ENCODE measurements around the gene SLC12A7.

Gene SLC12A7

GRCh38 chr5:1140171-1140817 lies 28.4 kb upstream of the SLC12A7 start:
- H3K36me3 ChIP-seq (ENCODE audit: control insufficient read depth, insufficient read depth, low read length), result no peaks in the 10 kb centered on the region
- no peaks in the 10 kb centered on the region for H3K9me3 ChIP-seq (ENCODE audit: control insufficient read depth, low read length)
- no peaks in the 10 kb centered on the region for H3K4me1 ChIP-seq (ENCODE audit: control insufficient read depth, insufficient read depth, low read length, poor library complexity, severe bottlenecking)
- no peak overlapping the region for H3K4me3 ChIP-seq (ENCODE audit: extremely low read depth, insufficient read depth, low read length, poor library complexity, severe bottlenecking)
- H3K27ac ChIP-seq (ENCODE audit: low read depth, low read length, severe bottlenecking), result no peak overlapping the region
- WGBS, 2 experiments (ENCODE audit: insufficient coverage in 2 of 2), result 68 to 74% methylated on average over 15 to 17 of the region's 23 CpGs

- H3K27ac ChIP-seq (ENCODE audit: low read depth, low read length, severe bottlenecking), result no peak overlapping the region
- no peaks in the 10 kb centered on the region for H3K9me3 ChIP-seq (ENCODE audit: control insufficient read depth, low read length)
- H3K36me3 ChIP-seq (ENCODE audit: control insufficient read depth, insufficient read depth, low read length), result no peaks in the 10 kb centered on the region
- 91 to 94% methylated on average over 32 to 37 of the region's 37 CpGs for WGBS, 2 experiments (ENCODE audit: insufficient coverage in 2 of 2)
- no peak overlapping the region for H3K4me3 ChIP-seq (ENCODE audit: extremely low read depth, insufficient read depth, low read length, poor library complexity, severe bottlenecking)
- no peaks in the 10 kb centered on the region for H3K4me1 ChIP-seq (ENCODE audit: control insufficient read depth, insufficient read depth, low read length, poor library complexity, severe bottlenecking)
Measured at GRCh38 chr5:1139331-1140170, 27.7 kb upstream of the SLC12A7 start.

- H3K36me3 ChIP-seq (ENCODE audit: control insufficient read depth, insufficient read depth, low read length), result no peaks in the 10 kb centered on the region
- WGBS, 2 experiments (ENCODE audit: insufficient coverage in 2 of 2), result 90 to 91% methylated on average over 13 to 14 of the region's 16 CpGs
- H3K4me3 ChIP-seq (ENCODE audit: extremely low read depth, insufficient read depth, low read length, poor library complexity, severe bottlenecking), result no peak overlapping the region
- H3K9me3 ChIP-seq (ENCODE audit: control insufficient read depth, low read length), result no peaks in the 10 kb centered on the region
- no peak overlapping the region for H3K27ac ChIP-seq (ENCODE audit: low read depth, low read length, severe bottlenecking)
- H3K4me1 ChIP-seq (ENCODE audit: control insufficient read depth, insufficient read depth, low read length, poor library complexity, severe bottlenecking), result no peaks in the 10 kb centered on the region
Measured at GRCh38 chr5:1138445-1139245, 26.8 kb upstream of the SLC12A7 start.

GRCh38 chr5:1137567-1138444 lies 25.9 kb upstream of the SLC12A7 start:
- no peaks in the 10 kb centered on the region for H3K9me3 ChIP-seq (ENCODE audit: control insufficient read depth, low read length)
- H3K4me1 ChIP-seq (ENCODE audit: control insufficient read depth, insufficient read depth, low read length, poor library complexity, severe bottlenecking), result no peaks in the 10 kb centered on the region
- H3K4me3 ChIP-seq (ENCODE audit: extremely low read depth, insufficient read depth, low read length, poor library complexity, severe bottlenecking), result no peak overlapping the region
- 94 to 95% methylated on average over 26 of the region's 30 CpGs for WGBS, 2 experiments (ENCODE audit: insufficient coverage in 2 of 2)
- H3K27ac ChIP-seq (ENCODE audit: low read depth, low read length, severe bottlenecking), result no peak overlapping the region
- no peaks in the 10 kb centered on the region for H3K36me3 ChIP-seq (ENCODE audit: control insufficient read depth, insufficient read depth, low read length)

GRCh38 chr5:1136814-1137213 lies 25.0 kb upstream of the SLC12A7 start:
- Histone ChIP-seq H3K4me1 (ENCODE audit: control insufficient read depth, insufficient read depth, low read length, poor library complexity, severe bottlenecking) (no peaks in the 10 kb centered on the region), H3K27ac (ENCODE audit: low read depth, low read length, severe bottlenecking) (no peak overlapping the region), H3K36me3 (ENCODE audit: control insufficient read depth, insufficient read depth, low read length) (no peaks in the 10 kb centered on the region), H3K9me3 (ENCODE audit: control insufficient read depth, low read length) (no peaks in the 10 kb centered on the region), H3K4me3 (ENCODE audit: extremely low read depth, insufficient read depth, low read length, poor library complexity, severe bottlenecking) (no peak overlapping the region)
- WGBS, 2 experiments (ENCODE audit: insufficient coverage in 2 of 2), result 94 to 97% methylated on average over 7 to 8 of the region's 8 CpGs

GRCh38 chr5:1135696-1136525 lies 24.0 kb upstream of the SLC12A7 start:
- H3K9me3 ChIP-seq (ENCODE audit: control insufficient read depth, low read length), result no peaks in the 10 kb centered on the region
- H3K4me1 ChIP-seq (ENCODE audit: control insufficient read depth, insufficient read depth, low read length, poor library complexity, severe bottlenecking), result no peaks in the 10 kb centered on the region
- 96% methylated on average over 23 to 25 of the region's 27 CpGs for WGBS, 2 experiments (ENCODE audit: insufficient coverage in 2 of 2)
- H3K36me3 ChIP-seq (ENCODE audit: control insufficient read depth, insufficient read depth, low read length), result no peaks in the 10 kb centered on the region
- no peak overlapping the region for H3K4me3 ChIP-seq (ENCODE audit: extremely low read depth, insufficient read depth, low read length, poor library complexity, severe bottlenecking)
- H3K27ac ChIP-seq (ENCODE audit: low read depth, low read length, severe bottlenecking), result no peak overlapping the region

- Histone ChIP-seq H3K4me3 (ENCODE audit: extremely low read depth, insufficient read depth, low read length, poor library complexity, severe bottlenecking) (no peak overlapping the region), H3K27ac (ENCODE audit: low read depth, low read length, severe bottlenecking) (no peak overlapping the region), H3K36me3 (ENCODE audit: control insufficient read depth, insufficient read depth, low read length) (no peaks in the 10 kb centered on the region), H3K9me3 (ENCODE audit: control insufficient read depth, low read length) (no peaks in the 10 kb centered on the region), H3K4me1 (ENCODE audit: control insufficient read depth, insufficient read depth, low read length, poor library complexity, severe bottlenecking) (no peaks in the 10 kb centered on the region)
- 89 to 91% methylated on average over 14 of the region's 14 CpGs for WGBS, 2 experiments (ENCODE audit: insufficient coverage in 2 of 2)
Measured at GRCh38 chr5:1134478-1134877, 22.6 kb upstream of the SLC12A7 start.

GRCh38 chr5:1133510-1134201 lies 21.8 kb upstream of the SLC12A7 start:
- H3K9me3 ChIP-seq (ENCODE audit: control insufficient read depth, low read length), result no peaks in the 10 kb centered on the region
- no peaks in the 10 kb centered on the region for H3K4me1 ChIP-seq (ENCODE audit: control insufficient read depth, insufficient read depth, low read length, poor library complexity, severe bottlenecking)
- H3K36me3 ChIP-seq (ENCODE audit: control insufficient read depth, insufficient read depth, low read length), result no peaks in the 10 kb centered on the region
- no peak overlapping the region for H3K27ac ChIP-seq (ENCODE audit: low read depth, low read length, severe bottlenecking)
- no peak overlapping the region for H3K4me3 ChIP-seq (ENCODE audit: extremely low read depth, insufficient read depth, low read length, poor library complexity, severe bottlenecking)
- WGBS, 2 experiments (ENCODE audit: insufficient coverage in 2 of 2), result 75 to 86% methylated on average over 13 to 15 of the region's 17 CpGs

- H3K36me3 ChIP-seq (ENCODE audit: control insufficient read depth, insufficient read depth, low read length), result no peaks in the 10 kb centered on the region
- H3K4me1 ChIP-seq (ENCODE audit: control insufficient read depth, insufficient read depth, low read length, poor library complexity, severe bottlenecking), result no peaks in the 10 kb centered on the region
- no peak overlapping the region for H3K27ac ChIP-seq (ENCODE audit: low read depth, low read length, severe bottlenecking)
- WGBS, 2 experiments (ENCODE audit: insufficient coverage in 2 of 2), result 84 to 91% methylated on average over 8 of the region's 9 CpGs
- no peaks in the 10 kb centered on the region for H3K9me3 ChIP-seq (ENCODE audit: control insufficient read depth, low read length)
- H3K4me3 ChIP-seq (ENCODE audit: extremely low read depth, insufficient read depth, low read length, poor library complexity, severe bottlenecking), result no peak overlapping the region
Measured at GRCh38 chr5:1133108-1133507, 21.2 kb upstream of the SLC12A7 start.
